ENCODE results near the gene KDM2A.
"Not testable (repeated sequence)": the region's sequence is repeated elsewhere in the genome, so short reads cannot be mapped to it uniquely, and the experiment has no call there.

KDM2A gene

GRCh38 chr11:67126986-67127385 lies 7.9 kb downstream of the KDM2A start:
- H3K4me3 ChIP-seq (ENCODE audit: low read depth, low read length), result no peak overlapping the region
- TF ChIP-seq CTCF (conservative IDR thresholded peaks at IDR 0.05; ENCODE audit: low read depth, low read length), result no peak
- DNase-seq (ENCODE audit: low read depth), result no peak

GRCh38 chr11:67130861-67131260 lies 11.8 kb downstream of the KDM2A start:
- not testable (repeated sequence) for DNase-seq (ENCODE audit: low read depth); H3K4me3 ChIP-seq (ENCODE audit: low read depth, low read length)

GRCh38 chr11:67136156-67136555 lies 17.1 kb downstream of the KDM2A start:
- DNase-seq (ENCODE audit: low read depth), result no peak
- TF ChIP-seq CTCF (conservative IDR thresholded peaks at IDR 0.05; ENCODE audit: low read depth, low read length), result no peak
- H3K4me3 ChIP-seq (ENCODE audit: low read depth, low read length), result no peak overlapping the region

- DNase-seq (ENCODE audit: low read depth), result no peak
- no peak for TF ChIP-seq CTCF (conservative IDR thresholded peaks at IDR 0.05; ENCODE audit: low read depth, low read length)
- no peak overlapping the region for H3K4me3 ChIP-seq (ENCODE audit: low read depth, low read length)
Measured at GRCh38 chr11:67138922-67139321, 19.9 kb downstream of the KDM2A start.

GRCh38 chr11:67146516-67147226 lies 27.6 kb downstream of the KDM2A start:
- no peak for TF ChIP-seq CTCF (conservative IDR thresholded peaks at IDR 0.05; ENCODE audit: low read depth, low read length)
- no peak overlapping the region for H3K4me3 ChIP-seq (ENCODE audit: low read depth, low read length)
- no peak for DNase-seq (ENCODE audit: low read depth)

GRCh38 chr11:67153971-67154370 lies 34.9 kb downstream of the KDM2A start:
- no peak for TF ChIP-seq CTCF (conservative IDR thresholded peaks at IDR 0.05; ENCODE audit: low read depth, low read length)
- no peak overlapping the region for H3K4me3 ChIP-seq (ENCODE audit: low read depth, low read length)
- no peak for DNase-seq (ENCODE audit: low read depth)

GRCh38 chr11:67154726-67155125 lies 35.7 kb downstream of the KDM2A start:
- no peak for DNase-seq (ENCODE audit: low read depth)
- H3K4me3 ChIP-seq (ENCODE audit: low read depth, low read length), result no peak overlapping the region
- TF ChIP-seq CTCF (conservative IDR thresholded peaks at IDR 0.05; ENCODE audit: low read depth, low read length), result no peak

All from choroid plexus epithelial cell (primary cell).